D721Med (cell line): ENCODE measurements around the gene ADSS2.
"Not testable (repeated sequence)": the region's sequence is repeated elsewhere in the genome, so short reads cannot be mapped to it uniquely, and the experiment has no call there.

Source experiments
- DNase-seq: peaks from one replicate; pipeline ENCODE4 v3.0.0; 2011; ENCODE audit warnings: low spot score; ENCODE audit not compliant: insufficient read length
- FAIRE-seq: peaks from 2 replicates; lab custom pipeline; 2011; peaks lifted over from hg19 to GRCh38; lab: Jason Lieb, UNC
- CTCF ChIP-seq: IDR thresholded peaks from 2 replicates; pipeline ENCODE4 v1.5.1; 2012; ENCODE audit warnings: mild to moderate bottlenecking, control low read depth; ENCODE audit not compliant: insufficient read depth; ENCODE audit errors: missing control alignments

The ADSS2 gene

DNA sequence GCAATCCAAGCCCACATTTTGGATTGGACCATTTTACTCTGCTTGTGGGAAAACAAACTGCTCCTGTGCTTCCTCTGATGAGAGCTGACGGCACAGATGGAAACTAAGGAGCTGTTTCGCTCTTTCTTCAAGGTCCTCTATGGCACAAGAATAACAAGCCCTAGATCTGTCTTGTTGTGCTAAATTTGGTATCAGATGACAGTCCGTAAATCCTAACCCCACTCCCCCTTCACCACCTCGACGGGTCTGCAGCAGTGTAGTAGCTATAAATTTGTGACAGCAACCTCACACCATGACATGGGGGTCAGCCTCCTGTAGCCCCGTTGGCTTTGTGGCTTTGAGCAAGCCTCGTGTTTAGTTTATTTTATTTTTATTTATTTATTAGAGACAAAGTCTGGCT, 85.9 kb downstream of the ADSS2 start:
- no peak for TF ChIP-seq CTCF
- FAIRE-seq (no peak), DNase-seq (peak; percentile 5)

DNA sequence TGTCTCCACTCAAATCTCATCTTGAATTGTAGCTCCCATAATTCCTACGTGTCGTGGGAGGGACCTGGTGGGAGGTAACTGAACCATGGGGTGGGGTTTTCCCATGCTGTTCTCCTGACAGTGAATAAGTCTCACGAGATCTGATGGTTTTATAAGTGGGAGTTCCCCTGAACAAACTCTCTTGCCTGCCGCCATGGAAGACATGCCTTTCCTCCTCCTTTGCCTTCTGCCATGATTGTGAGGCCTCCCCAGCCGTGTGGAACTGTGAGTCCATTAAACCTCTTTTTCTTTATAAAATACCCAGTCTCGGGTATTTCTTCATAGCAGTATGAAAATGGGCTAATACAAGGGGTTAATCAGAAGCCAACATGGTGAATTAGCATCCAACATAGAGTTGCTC, 86.4 kb downstream of the ADSS2 start:
- DNase-seq, FAIRE-seq: not testable (repeated sequence)

DNA sequence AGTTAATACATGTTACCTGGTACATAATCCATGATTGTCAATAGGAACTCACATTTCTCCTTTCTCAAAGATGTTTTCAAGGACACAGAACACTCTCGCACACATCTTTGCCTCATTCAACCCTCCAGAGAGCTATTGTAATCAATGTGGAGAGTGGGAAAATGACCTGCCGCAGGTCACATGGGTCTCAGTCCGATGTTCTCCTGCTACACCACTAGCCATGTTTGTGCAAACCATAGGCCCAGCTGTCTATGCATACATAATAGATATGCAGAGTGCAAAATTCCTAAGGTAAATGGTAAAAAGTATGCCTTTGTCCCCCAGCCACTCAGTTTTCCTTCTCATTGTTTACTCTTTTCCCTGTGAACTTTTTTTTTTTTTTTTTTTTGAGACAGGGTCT, 89.2 kb downstream of the ADSS2 start:
- DNase-seq (no peak), FAIRE-seq (no peak)
- no peak for TF ChIP-seq CTCF

GRCh38 chr1:244361764-244362473, 89.8 kb downstream of the ADSS2 start:
- TF ChIP-seq CTCF, result no peak
- FAIRE-seq (no peak), DNase-seq (no peak)
